Coronary artery (tissue), 2 donors: Measurements from ENCODE around the gene DOK7.
"Not testable (repeated sequence)": the region's sequence is repeated elsewhere in the genome, so short reads cannot be mapped to it uniquely, and the experiment has no call there.

Experiments used
- DNase-seq: peaks from one replicate; pipeline ENCODE4 v3.0.0-alpha.2; 2017; ENCODE audit warnings: low spot score
- H3K27ac ChIP-seq, 2 donors: fragments of 200-600 bp; sonication (generic); one replicate each; pipeline ENCODE4 v1.5.1; 2016 to 2019
- H3K4me3 ChIP-seq: fragments of 200-600 bp; sonication (generic); 2 replicates; pipeline ENCODE4 v1.5.1; 2016; ENCODE audit warnings: mild to moderate bottlenecking, moderate library complexity
- TF ChIP-seq, protein P1 (sequence below): fragments of 200-600 bp; sonication (generic); IDR thresholded peaks from one replicate; pipeline ENCODE4 v1.5.1; 2019; ENCODE audit warnings: antibody characterized with exemption

The DOK7 gene

DNA sequence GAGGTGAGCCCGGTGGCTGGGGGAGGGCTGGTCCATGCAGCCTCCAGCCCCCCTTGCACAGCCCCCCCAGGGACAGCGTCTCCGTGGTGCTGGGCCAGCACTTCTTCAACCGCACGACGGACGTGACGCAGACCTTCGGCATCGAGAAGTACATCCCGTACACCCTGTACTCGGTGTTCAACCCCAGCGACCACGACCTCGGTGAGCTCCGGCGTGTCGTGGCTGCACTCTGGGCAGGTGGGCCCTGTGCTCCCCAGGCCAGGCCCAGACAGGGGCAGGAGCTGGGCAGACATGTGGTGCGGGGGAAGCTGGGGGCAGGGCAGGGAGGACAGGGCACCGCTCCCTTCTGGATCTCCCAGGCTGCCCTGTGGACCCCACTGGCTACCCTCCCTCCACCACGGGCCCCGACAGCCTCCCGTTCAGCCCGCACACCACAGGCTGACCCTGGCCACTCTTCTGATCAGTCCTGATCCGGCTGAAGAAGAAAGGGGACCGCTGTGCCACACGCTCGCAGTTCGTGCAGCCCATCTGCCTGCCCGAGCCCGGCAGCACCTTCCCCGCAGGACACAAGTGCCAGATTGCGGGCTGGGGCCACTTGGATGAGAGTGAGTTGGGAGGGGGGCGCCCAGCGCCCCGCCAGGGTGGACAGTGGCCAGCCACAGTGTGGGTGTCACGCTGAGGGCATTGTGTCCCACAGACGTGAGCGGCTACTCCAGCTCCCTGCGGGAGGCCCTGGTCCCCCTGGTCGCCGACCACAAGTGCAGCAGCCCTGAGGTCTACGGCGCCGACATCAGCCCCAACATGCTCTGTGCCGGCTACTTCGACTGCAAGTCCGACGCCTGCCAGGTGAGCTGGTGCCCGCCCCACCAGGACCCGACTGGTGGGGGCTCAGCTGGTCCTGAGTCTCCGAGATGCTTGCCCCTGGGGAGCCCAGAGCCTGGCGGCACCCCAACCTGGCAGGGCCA is 15.4 kb upstream of the DOK7 start:
- TF ChIP-seq, protein P1, sequence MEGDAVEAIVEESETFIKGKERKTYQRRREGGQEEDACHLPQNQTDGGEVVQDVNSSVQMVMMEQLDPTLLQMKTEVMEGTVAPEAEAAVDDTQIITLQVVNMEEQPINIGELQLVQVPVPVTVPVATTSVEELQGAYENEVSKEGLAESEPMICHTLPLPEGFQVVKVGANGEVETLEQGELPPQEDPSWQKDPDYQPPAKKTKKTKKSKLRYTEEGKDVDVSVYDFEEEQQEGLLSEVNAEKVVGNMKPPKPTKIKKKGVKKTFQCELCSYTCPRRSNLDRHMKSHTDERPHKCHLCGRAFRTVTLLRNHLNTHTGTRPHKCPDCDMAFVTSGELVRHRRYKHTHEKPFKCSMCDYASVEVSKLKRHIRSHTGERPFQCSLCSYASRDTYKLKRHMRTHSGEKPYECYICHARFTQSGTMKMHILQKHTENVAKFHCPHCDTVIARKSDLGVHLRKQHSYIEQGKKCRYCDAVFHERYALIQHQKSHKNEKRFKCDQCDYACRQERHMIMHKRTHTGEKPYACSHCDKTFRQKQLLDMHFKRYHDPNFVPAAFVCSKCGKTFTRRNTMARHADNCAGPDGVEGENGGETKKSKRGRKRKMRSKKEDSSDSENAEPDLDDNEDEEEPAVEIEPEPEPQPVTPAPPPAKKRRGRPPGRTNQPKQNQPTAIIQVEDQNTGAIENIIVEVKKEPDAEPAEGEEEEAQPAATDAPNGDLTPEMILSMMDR: no peak

DNA sequence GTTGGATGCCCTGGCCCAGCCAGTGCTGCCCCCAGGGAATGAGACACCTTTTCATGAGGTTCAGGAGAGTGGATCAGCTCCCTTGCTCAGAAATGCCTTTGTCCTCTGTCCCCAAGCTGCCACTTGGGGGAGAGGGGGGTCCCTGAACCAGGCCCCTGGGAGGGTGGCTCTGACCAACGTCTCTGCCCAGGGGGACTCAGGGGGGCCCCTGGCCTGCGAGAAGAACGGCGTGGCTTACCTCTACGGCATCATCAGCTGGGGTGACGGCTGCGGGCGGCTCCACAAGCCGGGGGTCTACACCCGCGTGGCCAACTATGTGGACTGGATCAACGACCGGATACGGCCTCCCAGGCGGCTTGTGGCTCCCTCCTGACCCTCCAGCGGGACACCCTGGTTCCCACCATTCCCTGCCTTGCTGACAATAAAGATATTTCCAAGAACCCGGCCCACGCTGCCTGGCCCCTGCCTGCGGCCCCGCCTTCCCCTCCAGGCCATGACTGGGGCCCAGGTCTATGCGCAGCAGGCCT is 14.0 kb upstream of the DOK7 start:
- no peak for DNase-seq
- TF ChIP-seq, protein P1: no peak
- no peak overlapping the region for H3K27ac ChIP-seq
- no peak overlapping the region for H3K4me3 ChIP-seq

More for the DNA sequence above, 15.4 kb upstream of the DOK7 start:
- H3K27ac ChIP-seq: no peak overlapping the region
- DNase-seq: no peak
- no peak overlapping the region for H3K4me3 ChIP-seq

DNA sequence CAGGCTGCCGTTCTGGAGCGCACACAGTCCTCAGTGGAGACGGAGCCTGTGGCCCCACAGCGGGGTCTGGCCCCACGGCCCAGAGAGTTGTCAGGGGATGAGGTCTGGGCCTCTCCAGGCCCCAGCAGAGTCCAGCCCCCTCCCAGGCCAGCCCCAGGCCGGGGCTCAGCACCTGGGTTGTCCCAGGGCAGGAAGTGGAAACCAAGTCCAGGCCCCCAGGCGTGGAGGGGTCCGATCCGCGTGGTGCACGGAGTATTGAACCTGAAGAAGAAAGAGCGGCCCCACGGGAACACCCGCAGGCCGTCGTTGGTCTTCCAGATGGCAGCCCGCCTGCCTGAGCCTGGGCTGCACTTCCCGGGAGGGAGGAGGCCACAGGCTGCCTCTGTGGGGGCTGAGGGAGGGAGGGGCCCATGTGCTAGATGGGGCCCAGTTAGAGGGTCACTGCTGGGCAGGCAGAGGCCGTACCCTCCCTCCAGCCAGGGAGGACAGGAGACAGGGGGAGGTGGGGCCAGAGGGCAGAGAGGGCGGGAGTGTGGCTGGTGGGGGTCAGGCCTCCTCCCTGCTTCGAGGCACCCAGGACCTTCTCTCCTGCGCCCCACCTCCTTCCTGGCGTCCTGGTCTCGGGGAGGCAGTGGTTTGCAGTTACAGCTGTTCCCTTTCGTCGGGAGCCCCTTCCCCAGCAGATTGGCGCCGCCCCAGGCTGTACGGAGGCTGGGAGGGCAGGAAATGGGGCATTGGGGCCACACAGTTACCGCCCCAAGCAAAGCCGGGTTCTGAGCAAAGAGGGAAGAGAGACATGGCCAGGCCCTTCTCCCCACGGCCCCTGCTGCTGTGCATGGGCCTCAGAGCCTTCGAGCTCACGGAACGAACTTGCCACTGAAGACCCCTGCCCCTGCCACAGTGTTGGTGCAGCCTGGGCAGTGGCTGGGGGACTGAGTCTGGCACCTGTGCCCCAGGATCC is 13.3 kb upstream of the DOK7 start:
- TF ChIP-seq, protein P1: no peak
- DNase-seq: no peak

DNA sequence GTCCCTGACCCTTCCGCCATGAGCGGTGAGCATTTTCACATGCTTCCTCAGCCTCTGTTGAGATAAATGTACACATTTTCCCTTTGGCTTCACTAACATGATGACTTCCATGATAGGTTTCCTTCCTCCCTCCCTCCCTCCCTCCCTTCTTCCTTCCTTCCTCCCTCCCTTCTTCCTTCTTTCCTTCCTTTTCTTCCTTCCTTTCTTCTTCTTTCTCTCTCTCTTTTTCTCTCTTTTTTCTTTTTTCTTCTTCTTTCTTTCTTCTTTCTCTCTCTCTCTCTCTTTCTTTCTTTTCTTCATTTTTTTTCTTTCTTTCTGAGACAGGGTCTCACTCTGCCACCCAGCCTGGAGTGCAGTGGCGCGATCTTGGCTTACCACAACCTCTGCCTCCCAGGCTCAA is 12.5 kb upstream of the DOK7 start:
- H3K4me3 ChIP-seq: no peak overlapping the region
- TF ChIP-seq, protein P1: no peak

More for the DNA sequence above, 13.3 kb upstream of the DOK7 start:
- Histone ChIP-seq H3K4me3 (no peak overlapping the region), H3K27ac (no peak overlapping the region)

DNA sequence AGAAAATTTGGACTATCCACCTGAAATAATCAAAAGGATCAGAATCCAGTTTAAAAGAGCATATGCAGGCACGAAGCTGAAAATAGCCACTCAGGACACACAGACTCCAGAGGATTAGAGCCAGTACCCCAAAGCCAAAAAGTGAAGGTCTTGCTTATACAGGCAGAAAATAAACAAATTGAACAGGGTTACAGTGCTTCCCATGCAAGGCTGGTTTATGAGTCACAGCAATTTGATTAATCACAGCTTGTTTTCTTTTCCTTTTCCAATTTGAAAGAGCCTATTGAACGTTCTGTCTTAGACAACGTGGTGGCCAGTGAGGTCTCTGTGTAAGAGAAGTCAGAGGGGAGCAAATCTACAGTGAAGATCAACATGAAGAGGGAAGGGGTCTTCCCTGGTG is 11.2 kb upstream of the DOK7 start:
- no peak for DNase-seq
- no peak overlapping the region for H3K27ac ChIP-seq
- no peak overlapping the region for H3K4me3 ChIP-seq
- TF ChIP-seq, protein P1: no peak

More for the DNA sequence above, 12.5 kb upstream of the DOK7 start:
- H3K27ac ChIP-seq: no peak overlapping the region
- no peak for DNase-seq

DNA sequence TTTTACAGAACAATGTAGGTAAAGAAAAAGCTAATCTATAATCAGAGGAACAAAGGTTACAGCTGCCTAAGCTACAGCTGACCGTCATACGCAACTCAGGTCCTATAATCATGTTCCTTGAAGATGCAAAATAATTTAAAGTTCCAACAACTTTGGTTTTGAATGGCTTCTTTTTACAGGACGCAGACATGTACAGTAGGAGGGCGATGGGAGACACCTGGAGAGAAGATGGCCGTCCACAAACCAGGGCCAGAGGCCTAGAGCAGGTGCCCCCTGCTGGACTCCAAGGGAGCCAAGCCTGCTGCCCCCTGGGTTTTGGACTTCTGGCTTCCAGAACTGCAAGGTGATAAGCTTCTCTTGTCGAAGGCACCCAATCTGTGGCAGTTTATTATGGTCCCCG is 10.7 kb upstream of the DOK7 start:
- no peak overlapping the region for H3K27ac ChIP-seq
- H3K4me3 ChIP-seq: no peak overlapping the region

DNA sequence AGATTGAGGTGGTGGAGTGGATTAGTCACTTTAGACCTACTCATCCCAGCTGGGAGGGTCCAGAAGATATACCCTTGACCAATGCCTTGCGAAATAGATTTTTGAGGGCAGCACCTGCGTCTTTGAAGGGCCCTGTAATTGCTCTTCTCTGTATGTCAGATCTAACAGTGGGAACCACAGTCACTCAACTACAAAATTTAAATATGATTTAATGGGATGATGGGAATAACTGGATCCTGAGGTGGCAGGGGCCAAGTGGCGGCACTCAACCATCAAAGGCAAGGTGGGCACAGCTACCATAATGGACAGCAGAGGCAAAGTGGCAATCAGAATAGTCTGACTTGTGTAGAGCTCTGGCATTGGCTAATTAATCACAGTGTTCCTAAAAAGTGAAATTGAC is 7.5 kb upstream of the DOK7 start:
- H3K4me3 ChIP-seq, DNase-seq, H3K27ac ChIP-seq: not testable (repeated sequence)

More for the DNA sequence above, 10.7 kb upstream of the DOK7 start:
- TF ChIP-seq, protein P1: no peak
- no peak for DNase-seq
